ENCODE measurements around the gene FRMD1. TPM values are rescaled to one million over a fixed set of nuclear protein-coding genes. Genes with fewer than 3 reads are reported as not detected.
"Not testable (repeated sequence)": the region's sequence is repeated elsewhere in the genome, so short reads cannot be mapped to it uniquely, and the experiment has no call there.

FRMD1 gene
- polyA plus RNA-seq, 1 experiment = not detected

GRCh38 chr6:168080393-168081077 lies 1.5 kb upstream of the FRMD1 start:
- peaks cover 2% of the 10 kb centered on the region for H3K27me3 ChIP-seq (ENCODE audit: control insufficient read depth, insufficient read depth, low read length)
- CTCF ChIA-PET = no interaction called here
- DNase-seq (ENCODE audit: low read depth, low spot score) = no peak
- H3K27ac ChIP-seq (ENCODE audit: low read depth, low read length) = no peak overlapping the region
- no peak overlapping the region for H3K4me3 ChIP-seq (ENCODE audit: low read depth, low read length)
- POLR2A ChIA-PET = no interaction called here
- TF ChIP-seq CTCF (IDR thresholded peaks at IDR 0.05; ENCODE audit: low read depth, low read length) = no peak
- peaks cover 36% of the 10 kb centered on the region for H3K9me3 ChIP-seq (ENCODE audit: control insufficient read depth, insufficient read depth, low read length)

- no peaks in the 10 kb centered on the region for H3K27me3 ChIP-seq (ENCODE audit: control insufficient read depth, insufficient read depth, low read length)
- POLR2A ChIA-PET = no interaction called here
- H3K4me3 ChIP-seq (ENCODE audit: low read depth, low read length) = no peak overlapping the region
- no peak overlapping the region for H3K27ac ChIP-seq (ENCODE audit: low read depth, low read length)
- H3K9me3 ChIP-seq (ENCODE audit: control insufficient read depth, insufficient read depth, low read length) = peaks cover 54% of the 10 kb centered on the region
- DNase-seq (ENCODE audit: low read depth, low spot score) = no peak
- no peak for TF ChIP-seq CTCF (IDR thresholded peaks at IDR 0.05; ENCODE audit: low read depth, low read length)
- CTCF ChIA-PET = no interaction called here
These were observed 653 bp downstream of the FRMD1 start for GRCh38 chr6:168078175-168078942.

- CTCF ChIA-PET; DNase-seq (ENCODE audit: low read depth, low spot score); H3K4me3 ChIP-seq (ENCODE audit: low read depth, low read length); H3K27ac ChIP-seq (ENCODE audit: low read depth, low read length); POLR2A ChIA-PET; H3K27me3 ChIP-seq (ENCODE audit: control insufficient read depth, insufficient read depth, low read length): not testable (repeated sequence)
- H3K9me3 ChIP-seq (ENCODE audit: control insufficient read depth, insufficient read depth, low read length) = peaks cover 63% of the 10 kb centered on the region
These were observed 1.6 kb downstream of the FRMD1 start for GRCh38 chr6:168077401-168077800.

DNA sequence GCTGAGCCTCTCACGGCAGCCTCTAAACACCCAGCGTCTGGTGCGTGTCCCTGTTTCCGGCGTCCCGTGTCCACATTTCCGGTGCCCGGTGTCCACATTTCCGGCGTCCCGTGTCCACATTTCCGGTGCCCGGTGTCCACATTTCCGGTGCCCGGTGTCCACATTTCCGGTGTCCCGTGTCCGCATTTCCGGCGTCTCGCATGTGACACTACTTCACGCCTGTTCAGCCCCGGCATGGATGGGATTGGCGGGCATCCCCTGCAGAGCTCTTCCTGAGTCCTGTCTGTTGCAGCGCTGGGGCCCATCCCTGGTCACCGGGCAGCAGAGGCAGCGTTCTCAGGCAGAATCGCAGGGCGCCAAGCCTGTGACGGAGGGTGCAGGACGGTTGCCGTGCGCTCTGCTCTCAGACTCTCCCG lies 3.2 kb downstream of the FRMD1 start:
- Histone ChIP-seq H3K27ac (ENCODE audit: low read depth, low read length) (no peak overlapping the region), H3K9me3 (ENCODE audit: control insufficient read depth, insufficient read depth, low read length) (peaks cover 74% of the 10 kb centered on the region), H3K4me3 (ENCODE audit: low read depth, low read length) (no peak overlapping the region), H3K27me3 (ENCODE audit: control insufficient read depth, insufficient read depth, low read length) (no peaks in the 10 kb centered on the region)
- no peak for TF ChIP-seq CTCF (IDR thresholded peaks at IDR 0.05; ENCODE audit: low read depth, low read length)
- DNase-seq (ENCODE audit: low read depth, low spot score) = no peak
- ChIA-PET POLR2A (no interaction called here), CTCF (no interaction called here)

- CTCF ChIA-PET = no interaction called here
- Histone ChIP-seq H3K9me3 (ENCODE audit: control insufficient read depth, insufficient read depth, low read length) (peaks cover 69% of the 10 kb centered on the region), H3K27ac (ENCODE audit: low read depth, low read length) (no peak overlapping the region), H3K4me3 (ENCODE audit: low read depth, low read length) (no peak overlapping the region), H3K27me3 (ENCODE audit: control insufficient read depth, insufficient read depth, low read length) (no peaks in the 10 kb centered on the region)
- no peak for TF ChIP-seq CTCF (IDR thresholded peaks at IDR 0.05; ENCODE audit: low read depth, low read length)
- no peak for DNase-seq (ENCODE audit: low read depth, low spot score)
- POLR2A ChIA-PET = no interaction called here
These were observed 3.8 kb downstream of the FRMD1 start for GRCh38 chr6:168075216-168075615.

Data from AG04450 (cell line).